Measurements from ENCODE around the gene DLGAP1. TPM values are rescaled to one million over a fixed set of nuclear protein-coding genes. Genes with fewer than 3 reads are reported as not detected.

The DLGAP1 gene
- total RNA-seq, 6 experiments from 2014 or later: 0.09 to 0.31 (median 0.18) TPM; not detected in 2

- H3K27me3 ChIP-seq: no peaks in the 10 kb centered on the region
- H3K9me3 ChIP-seq: no peaks in the 10 kb centered on the region
- TF ChIP-seq CTCF (IDR thresholded peaks at IDR 0.05) (no peak), POLR2A (IDR thresholded peaks at IDR 0.05) (no peak)
- H3K36me3 ChIP-seq: no peaks in the 10 kb centered on the region
- H3K27ac ChIP-seq: no peak overlapping the region
- no peak for ATAC-seq
- intact Hi-C loops (cut with DNase I): no loop called here
- H3K4me1 ChIP-seq: no peaks in the 10 kb centered on the region
- H3K4me3 ChIP-seq: no peak overlapping the region
- DNase-seq: no peak
- 69% methylated on average over 4 of the region's 4 CpGs for WGBS (ENCODE audit: insufficient coverage, low coverage, low lambda C conversion rate, missing lambda C conversion rate)
These were observed 876.5 kb downstream of the DLGAP1 start for GRCh38 chr18:3578621-3579020.

GRCh38 chr18:3577281-3577855, 877.7 kb downstream of the DLGAP1 start:
- no peak overlapping the region for H3K4me3 ChIP-seq
- ATAC-seq (no peak), DNase-seq (no peak)
- TF ChIP-seq CTCF (IDR thresholded peaks at IDR 0.05) (no peak), POLR2A (IDR thresholded peaks at IDR 0.05) (no peak)
- WGBS (ENCODE audit: insufficient coverage, low coverage, low lambda C conversion rate, missing lambda C conversion rate): 93% methylated on average over 4 of the region's 4 CpGs
- H3K36me3 ChIP-seq: no peaks in the 10 kb centered on the region
- H3K27me3 ChIP-seq: no peaks in the 10 kb centered on the region
- no peaks in the 10 kb centered on the region for H3K9me3 ChIP-seq
- H3K4me1 ChIP-seq: no peaks in the 10 kb centered on the region
- no peak overlapping the region for H3K27ac ChIP-seq
- intact Hi-C loops (cut with DNase I): no loop called here

GRCh38 chr18:3572761-3573160, 882.3 kb downstream of the DLGAP1 start:
- Histone ChIP-seq H3K27ac (no peak overlapping the region), H3K36me3 (no peaks in the 10 kb centered on the region), H3K4me1 (no peaks in the 10 kb centered on the region), H3K4me3 (no peak overlapping the region), H3K9me3 (no peaks in the 10 kb centered on the region), H3K27me3 (no peaks in the 10 kb centered on the region)
- DNase-seq (no peak), ATAC-seq (no peak)
- intact Hi-C loops (cut with DNase I): no loop called here
- TF ChIP-seq CTCF (IDR thresholded peaks at IDR 0.05) (no peak), POLR2A (IDR thresholded peaks at IDR 0.05) (no peak)
- WGBS (ENCODE audit: insufficient coverage, low coverage, low lambda C conversion rate, missing lambda C conversion rate): 64% methylated on average over 1 of the region's 1 CpG

- intact Hi-C loops (cut with DNase I): no loop called here
- H3K36me3 ChIP-seq: no peaks in the 10 kb centered on the region
These were observed 888.3 kb downstream of the DLGAP1 start for GRCh38 chr18:3566851-3567250.

More at GRCh38 chr18:3566851-3567250, 888.3 kb downstream of the DLGAP1 start:
- DNase-seq (no peak), ATAC-seq (no peak)
- Histone ChIP-seq H3K27ac (no peak overlapping the region), H3K4me1 (no peaks in the 10 kb centered on the region), H3K27me3 (no peaks in the 10 kb centered on the region), H3K4me3 (no peak overlapping the region), H3K9me3 (no peaks in the 10 kb centered on the region)
- TF ChIP-seq CTCF (IDR thresholded peaks at IDR 0.05) (no peak), POLR2A (IDR thresholded peaks at IDR 0.05) (no peak)

Data from right lobe of liver (tissue), 6 donors.